ENCODE data around the gene WWOX.

DNA sequence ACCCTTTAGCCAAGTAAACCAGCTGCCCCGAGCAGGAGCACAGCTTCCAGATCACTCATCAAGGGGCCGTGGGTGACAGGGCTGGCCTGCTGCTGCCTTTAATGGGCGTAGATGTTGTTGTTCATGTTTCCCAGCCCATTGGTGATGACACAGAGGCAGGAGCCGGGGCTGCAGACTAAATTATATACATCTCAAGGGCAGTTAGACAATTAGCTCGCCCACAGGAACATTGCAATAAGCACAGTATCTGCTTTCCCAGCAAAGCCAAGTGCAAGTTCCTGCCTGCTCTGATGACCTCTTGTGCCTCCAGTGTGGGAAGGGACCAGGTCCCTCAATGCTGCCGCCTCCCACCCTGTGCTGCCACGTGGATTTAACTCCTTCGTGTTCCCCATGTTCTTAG, 1015.3 kb downstream of the WWOX start:
- TF ChIP-seq, protein P1, sequence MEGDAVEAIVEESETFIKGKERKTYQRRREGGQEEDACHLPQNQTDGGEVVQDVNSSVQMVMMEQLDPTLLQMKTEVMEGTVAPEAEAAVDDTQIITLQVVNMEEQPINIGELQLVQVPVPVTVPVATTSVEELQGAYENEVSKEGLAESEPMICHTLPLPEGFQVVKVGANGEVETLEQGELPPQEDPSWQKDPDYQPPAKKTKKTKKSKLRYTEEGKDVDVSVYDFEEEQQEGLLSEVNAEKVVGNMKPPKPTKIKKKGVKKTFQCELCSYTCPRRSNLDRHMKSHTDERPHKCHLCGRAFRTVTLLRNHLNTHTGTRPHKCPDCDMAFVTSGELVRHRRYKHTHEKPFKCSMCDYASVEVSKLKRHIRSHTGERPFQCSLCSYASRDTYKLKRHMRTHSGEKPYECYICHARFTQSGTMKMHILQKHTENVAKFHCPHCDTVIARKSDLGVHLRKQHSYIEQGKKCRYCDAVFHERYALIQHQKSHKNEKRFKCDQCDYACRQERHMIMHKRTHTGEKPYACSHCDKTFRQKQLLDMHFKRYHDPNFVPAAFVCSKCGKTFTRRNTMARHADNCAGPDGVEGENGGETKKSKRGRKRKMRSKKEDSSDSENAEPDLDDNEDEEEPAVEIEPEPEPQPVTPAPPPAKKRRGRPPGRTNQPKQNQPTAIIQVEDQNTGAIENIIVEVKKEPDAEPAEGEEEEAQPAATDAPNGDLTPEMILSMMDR (IDR thresholded peaks at IDR 0.05) = no peak
- TF ChIP-seq POLR2AphosphoS5 (IDR thresholded peaks at IDR 0.05) = no peak
- no peak for TF ChIP-seq POLR2A (IDR thresholded peaks at IDR 0.05)

All from gastroesophageal sphincter (tissue), 3 donors.